ENCODE measurements around the gene BLOC1S3. TPM values are rescaled to one million over a fixed set of nuclear protein-coding genes. Genes with fewer than 3 reads are reported as not detected.

Gene BLOC1S3
- total RNA-seq, 1 donor from 2014 or later = 12.5 TPM

DNA sequence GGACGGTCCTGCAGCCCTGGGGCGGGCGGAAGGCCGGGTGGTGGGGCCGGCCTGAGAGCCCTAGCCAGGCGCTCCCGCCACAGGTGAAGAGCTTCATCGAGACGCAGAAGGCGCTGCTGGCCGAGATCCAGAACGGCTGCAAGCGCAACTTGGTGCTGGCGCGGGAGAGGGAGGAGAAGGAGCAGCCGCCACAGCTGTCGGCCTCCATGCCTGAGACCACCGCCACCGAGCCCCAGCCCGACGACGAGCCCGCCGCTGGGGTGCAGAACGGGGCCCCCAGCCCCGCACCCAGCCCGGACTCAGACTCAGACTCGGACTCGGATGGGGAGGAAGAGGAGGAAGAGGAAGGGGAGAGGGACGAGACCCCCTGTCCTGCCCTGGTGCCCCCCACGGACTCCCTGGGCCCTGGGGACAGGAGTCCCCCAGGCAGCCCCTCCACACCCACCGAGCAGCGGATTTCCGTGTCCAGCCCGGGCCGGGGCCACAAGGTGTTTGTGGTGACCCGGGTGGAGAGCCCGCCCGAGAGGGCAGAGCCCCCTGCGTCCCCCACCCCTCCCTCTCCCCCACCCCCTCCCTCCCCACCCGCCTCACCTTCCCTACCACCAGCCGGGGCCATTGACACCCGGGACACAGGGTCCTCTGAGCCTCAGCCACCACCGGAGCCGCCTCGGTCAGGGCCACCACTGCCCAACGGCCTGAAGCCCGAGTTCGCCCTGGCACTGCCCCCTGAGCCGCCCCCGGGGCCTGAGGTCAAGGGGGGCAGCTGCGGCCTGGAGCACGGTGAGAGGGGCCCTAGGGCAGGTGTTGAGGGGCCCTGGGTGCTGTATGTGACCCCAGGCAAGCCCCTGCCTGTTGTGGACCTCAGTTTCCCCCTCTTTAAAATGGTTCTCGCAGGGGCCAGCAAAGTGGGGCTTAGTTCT, 33.1 kb upstream of the BLOC1S3 start:
- TF ChIP-seq POLR2A (IDR thresholded peaks at IDR 0.05) = no peak
- TF ChIP-seq POLR2AphosphoS5 (IDR thresholded peaks at IDR 0.05; ENCODE audit: insufficient read depth in 1 of 2, low read depth in 1 of 2) = no peak
- TF ChIP-seq, protein P1, sequence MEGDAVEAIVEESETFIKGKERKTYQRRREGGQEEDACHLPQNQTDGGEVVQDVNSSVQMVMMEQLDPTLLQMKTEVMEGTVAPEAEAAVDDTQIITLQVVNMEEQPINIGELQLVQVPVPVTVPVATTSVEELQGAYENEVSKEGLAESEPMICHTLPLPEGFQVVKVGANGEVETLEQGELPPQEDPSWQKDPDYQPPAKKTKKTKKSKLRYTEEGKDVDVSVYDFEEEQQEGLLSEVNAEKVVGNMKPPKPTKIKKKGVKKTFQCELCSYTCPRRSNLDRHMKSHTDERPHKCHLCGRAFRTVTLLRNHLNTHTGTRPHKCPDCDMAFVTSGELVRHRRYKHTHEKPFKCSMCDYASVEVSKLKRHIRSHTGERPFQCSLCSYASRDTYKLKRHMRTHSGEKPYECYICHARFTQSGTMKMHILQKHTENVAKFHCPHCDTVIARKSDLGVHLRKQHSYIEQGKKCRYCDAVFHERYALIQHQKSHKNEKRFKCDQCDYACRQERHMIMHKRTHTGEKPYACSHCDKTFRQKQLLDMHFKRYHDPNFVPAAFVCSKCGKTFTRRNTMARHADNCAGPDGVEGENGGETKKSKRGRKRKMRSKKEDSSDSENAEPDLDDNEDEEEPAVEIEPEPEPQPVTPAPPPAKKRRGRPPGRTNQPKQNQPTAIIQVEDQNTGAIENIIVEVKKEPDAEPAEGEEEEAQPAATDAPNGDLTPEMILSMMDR (IDR thresholded peaks at IDR 0.05) = no peak
- H3K27ac ChIP-seq = no peak overlapping the region
- intact Hi-C loops (cut with DNase I) = no loop called here
- no peak for DNase-seq (ENCODE audit: extremely low spot score in 2 of 2)
- H3K4me1 ChIP-seq = no peaks in the 10 kb centered on the region
- no peaks in the 10 kb centered on the region for H3K27me3 ChIP-seq
- no peaks in the 10 kb centered on the region for H3K9me3 ChIP-seq
- H3K4me3 ChIP-seq = no peak overlapping the region
- H3K36me3 ChIP-seq = peaks cover 0 to 20% of the 10 kb centered on the region in 2 donors

DNA sequence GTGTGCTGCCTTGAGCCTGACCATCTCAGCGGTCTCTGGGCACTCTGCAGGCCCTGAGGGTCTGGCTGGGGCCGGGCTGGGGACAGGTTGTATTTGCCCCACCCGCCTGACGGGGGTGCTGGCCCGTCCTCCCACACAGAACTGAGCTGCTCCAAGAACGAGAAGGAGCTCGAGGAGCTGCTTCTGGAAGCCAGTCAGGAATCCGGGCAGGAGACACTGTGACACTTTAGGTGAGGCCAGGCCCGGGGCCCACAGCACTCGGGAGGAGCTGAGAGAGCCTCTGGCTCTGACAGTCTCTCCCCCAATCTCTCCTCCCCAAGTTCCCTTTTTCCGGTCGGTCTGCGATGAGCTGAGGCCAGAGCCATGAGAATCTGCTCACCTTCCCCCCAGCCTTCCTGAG, 32.3 kb upstream of the BLOC1S3 start:
- H3K4me3 ChIP-seq = no peak overlapping the region
- no peak overlapping the region for H3K27ac ChIP-seq
- H3K9me3 ChIP-seq = no peaks in the 10 kb centered on the region
- no peak for DNase-seq (ENCODE audit: extremely low spot score in 2 of 2)
- intact Hi-C loops (cut with DNase I) = no loop called here
- no peaks in the 10 kb centered on the region for H3K27me3 ChIP-seq
- TF ChIP-seq POLR2AphosphoS5 (IDR thresholded peaks at IDR 0.05; ENCODE audit: insufficient read depth in 1 of 2, low read depth in 1 of 2) (no peak), POLR2A (IDR thresholded peaks at IDR 0.05) (no peak)
- TF ChIP-seq, protein P1 (IDR thresholded peaks at IDR 0.05) = no peak
- peaks cover 0 to 20% of the 10 kb centered on the region in 2 donors for H3K36me3 ChIP-seq
- H3K4me1 ChIP-seq = peaks cover under 1% of the 10 kb centered on the region

DNA sequence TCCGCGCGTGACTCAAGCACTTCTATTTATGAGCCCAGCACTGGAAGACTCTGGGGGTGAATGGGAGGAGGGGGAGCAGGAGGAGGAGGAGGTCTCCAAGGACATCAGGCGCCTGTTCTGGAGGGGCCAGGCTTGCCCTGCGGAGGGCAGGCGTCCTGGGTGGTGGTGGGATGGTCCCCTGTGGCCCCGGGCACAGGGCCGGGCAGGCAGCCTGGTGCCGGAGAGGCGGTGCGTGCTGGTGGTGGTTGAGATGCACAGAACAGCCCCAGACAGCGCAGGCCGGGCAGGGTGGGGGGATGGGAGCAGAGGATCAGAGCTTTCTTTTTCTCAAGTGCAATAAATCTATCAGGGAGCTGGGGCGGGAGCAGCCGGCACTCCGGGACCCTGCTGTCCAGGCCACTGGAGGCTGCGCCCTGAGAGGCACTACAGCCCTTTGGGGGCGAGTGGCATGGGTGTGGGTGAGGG, 31.8 kb upstream of the BLOC1S3 start:
- Histone ChIP-seq H3K4me1 (peaks cover 6% of the 10 kb centered on the region), H3K27ac (no peak overlapping the region), H3K9me3 (no peaks in the 10 kb centered on the region), H3K36me3 (peaks cover 0 to 20% of the 10 kb centered on the region in 2 donors), H3K4me3 (no peak overlapping the region), H3K27me3 (no peaks in the 10 kb centered on the region)
- TF ChIP-seq POLR2A (IDR thresholded peaks at IDR 0.05) = no peak
- TF ChIP-seq, protein P1 (IDR thresholded peaks at IDR 0.05) = no peak
- TF ChIP-seq POLR2AphosphoS5 (IDR thresholded peaks at IDR 0.05; ENCODE audit: insufficient read depth in 1 of 2, low read depth in 1 of 2) = peak in 1 of 2 donors; percentile 2
- intact Hi-C loops (cut with DNase I) = no loop called here
- DNase-seq (ENCODE audit: extremely low spot score in 2 of 2) = no peak

DNA sequence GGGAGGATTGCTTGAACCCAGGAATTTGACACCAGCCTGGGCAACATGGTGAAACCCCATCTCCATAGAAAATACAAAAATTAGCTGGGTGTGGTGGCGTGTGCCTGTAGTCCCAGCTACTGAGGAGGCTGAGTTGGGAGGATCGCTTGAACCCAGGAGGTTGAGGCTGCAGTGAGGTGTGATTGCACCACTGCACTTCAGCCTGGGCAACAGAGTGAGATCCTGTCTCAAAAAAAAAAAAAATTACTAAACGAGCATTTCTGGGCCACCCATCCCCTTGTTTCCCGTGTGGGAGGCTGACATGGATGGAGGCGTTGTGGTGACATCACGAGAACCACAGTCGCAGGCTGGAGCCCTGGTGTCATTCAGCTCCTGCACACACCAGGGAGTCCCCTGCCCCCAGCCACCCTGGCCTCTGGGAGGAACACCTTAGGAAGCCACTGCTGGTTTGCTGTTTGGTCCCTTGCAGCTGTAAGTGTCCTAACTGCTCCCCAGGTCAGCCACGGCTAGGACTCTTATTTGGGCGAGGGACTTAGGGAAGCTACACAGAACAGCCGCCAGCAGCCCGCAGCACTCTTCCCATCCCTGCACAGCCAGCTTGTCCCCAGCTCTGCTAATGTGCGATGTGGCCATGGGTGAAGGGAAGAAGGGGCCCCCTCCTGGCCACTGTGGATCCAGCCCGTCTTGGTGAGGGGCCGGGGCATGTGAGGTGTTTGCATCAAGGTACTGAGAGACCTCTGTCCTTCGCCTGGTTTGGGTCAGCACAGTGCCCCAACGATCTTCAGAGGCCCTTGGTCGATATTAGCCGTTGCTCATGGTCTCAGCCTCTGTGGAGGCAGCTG, 30.5 kb upstream of the BLOC1S3 start:
- Histone ChIP-seq H3K27ac (no peak overlapping the region), H3K36me3 (peaks cover 0 to 9% of the 10 kb centered on the region in 2 donors), H3K4me3 (no peak overlapping the region), H3K9me3 (no peaks in the 10 kb centered on the region), H3K27me3 (no peaks in the 10 kb centered on the region), H3K4me1 (peaks cover 18% of the 10 kb centered on the region)
- DNase-seq (ENCODE audit: extremely low spot score in 2 of 2) = no peak
- TF ChIP-seq POLR2AphosphoS5 (IDR thresholded peaks at IDR 0.05; ENCODE audit: insufficient read depth in 1 of 2, low read depth in 1 of 2) (no peak), POLR2A (IDR thresholded peaks at IDR 0.05) (no peak)
- TF ChIP-seq, protein P1 (IDR thresholded peaks at IDR 0.05) = no peak
- intact Hi-C loops (cut with DNase I) = no loop called here
